BE2C (cell line): ENCODE results near the gene DHRS7C.

ENCODE experiments used
- DNase-seq: peaks from one replicate; pipeline ENCODE4 v3.0.0-alpha.2; 2020
- H3K27me3 ChIP-seq: fragments of 250-450 bp; sonication (Bioruptor Pico); 2 replicates; pipeline ENCODE4 v1.5.1; 2020; ENCODE audit warnings: mild to moderate bottlenecking
- H3K36me3 ChIP-seq: fragments of 250-450 bp; sonication (Bioruptor Pico); 2 replicates; pipeline ENCODE4 v1.5.1; 2020; ENCODE audit warnings: mild to moderate bottlenecking
- H3K4me1 ChIP-seq: fragments of 250-450 bp; sonication (Bioruptor Pico); 2 replicates; pipeline ENCODE4 v1.5.1; 2020
- H3K4me3 ChIP-seq: 2 replicates; pipeline ENCODE4 v1.5.1; 2011; ENCODE audit warnings: low read depth, low read length
- H3K9me3 ChIP-seq: fragments of 250-450 bp; sonication (Bioruptor Pico); 2 replicates; pipeline ENCODE4 v1.5.1; 2020
- CTCF ChIP-seq: IDR thresholded peaks from 2 replicates; pipeline ENCODE4 v1.5.1; 2012; ENCODE audit warnings: mild to moderate bottlenecking, low read depth, low read length

DHRS7C gene

GRCh38 chr17:9813166-9813565, 21.8 kb upstream of the DHRS7C start:
- no peaks in the 10 kb centered on the region for H3K27me3 ChIP-seq
- H3K4me1 ChIP-seq = no peaks in the 10 kb centered on the region
- H3K4me3 ChIP-seq = no peak overlapping the region
- DNase-seq = no peak
- TF ChIP-seq CTCF = no peak
- H3K9me3 ChIP-seq = no peaks in the 10 kb centered on the region
- no peaks in the 10 kb centered on the region for H3K36me3 ChIP-seq

- no peak for DNase-seq
- Histone ChIP-seq H3K9me3 (no peaks in the 10 kb centered on the region), H3K4me3 (no peak overlapping the region), H3K36me3 (no peaks in the 10 kb centered on the region), H3K4me1 (no peaks in the 10 kb centered on the region), H3K27me3 (no peaks in the 10 kb centered on the region)
- TF ChIP-seq CTCF = no peak
Observed at GRCh38 chr17:9811537-9811936, 20.1 kb upstream of the DHRS7C start.

- Histone ChIP-seq H3K9me3 (no peaks in the 10 kb centered on the region), H3K36me3 (no peaks in the 10 kb centered on the region), H3K4me1 (no peaks in the 10 kb centered on the region), H3K27me3 (no peaks in the 10 kb centered on the region), H3K4me3 (no peak overlapping the region)
- DNase-seq = no peak
- no peak for TF ChIP-seq CTCF
Observed at GRCh38 chr17:9811086-9811485, 19.7 kb upstream of the DHRS7C start.

GRCh38 chr17:9810100-9810949, 18.9 kb upstream of the DHRS7C start:
- Histone ChIP-seq H3K36me3 (no peaks in the 10 kb centered on the region), H3K4me1 (no peaks in the 10 kb centered on the region), H3K4me3 (no peak overlapping the region), H3K27me3 (no peaks in the 10 kb centered on the region), H3K9me3 (no peaks in the 10 kb centered on the region)
- no peak for DNase-seq
- TF ChIP-seq CTCF = no peak

GRCh38 chr17:9809409-9809808, 18.0 kb upstream of the DHRS7C start:
- no peak for TF ChIP-seq CTCF
- no peaks in the 10 kb centered on the region for H3K36me3 ChIP-seq
- H3K27me3 ChIP-seq = no peaks in the 10 kb centered on the region
- H3K4me1 ChIP-seq = no peaks in the 10 kb centered on the region
- DNase-seq = no peak
- no peak overlapping the region for H3K4me3 ChIP-seq
- H3K9me3 ChIP-seq = no peaks in the 10 kb centered on the region

- no peaks in the 10 kb centered on the region for H3K4me1 ChIP-seq
- no peak overlapping the region for H3K4me3 ChIP-seq
Observed at GRCh38 chr17:9806699-9807098, 15.3 kb upstream of the DHRS7C start.

More at GRCh38 chr17:9806699-9807098, 15.3 kb upstream of the DHRS7C start:
- no peaks in the 10 kb centered on the region for H3K9me3 ChIP-seq
- H3K36me3 ChIP-seq = no peaks in the 10 kb centered on the region
- no peaks in the 10 kb centered on the region for H3K27me3 ChIP-seq
- no peak for DNase-seq
- no peak for TF ChIP-seq CTCF
